Tibial nerve (tissue), 3 donors: ENCODE data around the gene MYLK2.
A peak's percentile ranks its signal among the peaks of the same experiment; 100 is the strongest.

Experiments used
- CTCF ChIP-seq, 5 experiments: fragments of 200-600 bp in 3 of 5; fragments of 450-650 bp in 2 of 5; sonication (generic) in 3 of 5; IDR thresholded peaks; one replicate each; pipeline ENCODE4 v1.5.1; 2016 to 2019; ENCODE audit warnings: antibody characterized with exemption in 5 of 5, mild to moderate bottlenecking in 3 of 5, moderate library complexity in 2 of 5
- POLR2A ChIP-seq, 2 donors: fragments of 450-650 bp; IDR thresholded peaks; one replicate each; pipeline ENCODE4 v1.6.1; 2017; ENCODE audit warnings: antibody characterized with exemption in 2 of 2, mild to moderate bottlenecking in 2 of 2, moderate library complexity in 2 of 2

- TF ChIP-seq CTCF (IDR thresholded peaks at IDR 0.05) (peak in 1 of 5 experiments; percentile 5), POLR2A (IDR thresholded peaks at IDR 0.05) (no peak)
Measured at GRCh38 chr20:31870726-31871617, 51.8 kb downstream of the MYLK2 start.
